Measurements from ENCODE around the gene SAMD15. TPM values are rescaled to one million over a fixed set of nuclear protein-coding genes. Genes with fewer than 3 reads are reported as not detected.

The SAMD15 gene
- total RNA-seq, 4 donors from 2014 or later = under 0.01 to 3.1 (median 0.55) TPM; not detected in 1

GRCh38 chr14:77375164-77375950, 1.8 kb upstream of the SAMD15 start:
- H3K4me1 ChIP-seq = no peaks in the 10 kb centered on the region
- intact Hi-C loops (cut with DNase I; ENCODE audit: low total_unique reads) = no loop called here
- H3K27ac ChIP-seq = no peak overlapping the region
- H3K9me3 ChIP-seq = no peaks in the 10 kb centered on the region
- no peak for DNase-seq
- no peaks in the 10 kb centered on the region for H3K36me3 ChIP-seq
- H3K4me3 ChIP-seq = no peak overlapping the region
- H3K27me3 ChIP-seq = no peaks in the 10 kb centered on the region
- TF ChIP-seq, protein P1, sequence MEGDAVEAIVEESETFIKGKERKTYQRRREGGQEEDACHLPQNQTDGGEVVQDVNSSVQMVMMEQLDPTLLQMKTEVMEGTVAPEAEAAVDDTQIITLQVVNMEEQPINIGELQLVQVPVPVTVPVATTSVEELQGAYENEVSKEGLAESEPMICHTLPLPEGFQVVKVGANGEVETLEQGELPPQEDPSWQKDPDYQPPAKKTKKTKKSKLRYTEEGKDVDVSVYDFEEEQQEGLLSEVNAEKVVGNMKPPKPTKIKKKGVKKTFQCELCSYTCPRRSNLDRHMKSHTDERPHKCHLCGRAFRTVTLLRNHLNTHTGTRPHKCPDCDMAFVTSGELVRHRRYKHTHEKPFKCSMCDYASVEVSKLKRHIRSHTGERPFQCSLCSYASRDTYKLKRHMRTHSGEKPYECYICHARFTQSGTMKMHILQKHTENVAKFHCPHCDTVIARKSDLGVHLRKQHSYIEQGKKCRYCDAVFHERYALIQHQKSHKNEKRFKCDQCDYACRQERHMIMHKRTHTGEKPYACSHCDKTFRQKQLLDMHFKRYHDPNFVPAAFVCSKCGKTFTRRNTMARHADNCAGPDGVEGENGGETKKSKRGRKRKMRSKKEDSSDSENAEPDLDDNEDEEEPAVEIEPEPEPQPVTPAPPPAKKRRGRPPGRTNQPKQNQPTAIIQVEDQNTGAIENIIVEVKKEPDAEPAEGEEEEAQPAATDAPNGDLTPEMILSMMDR (IDR thresholded peaks at IDR 0.05) = no peak
- no peak for TF ChIP-seq POLR2A (IDR thresholded peaks at IDR 0.05)

DNA sequence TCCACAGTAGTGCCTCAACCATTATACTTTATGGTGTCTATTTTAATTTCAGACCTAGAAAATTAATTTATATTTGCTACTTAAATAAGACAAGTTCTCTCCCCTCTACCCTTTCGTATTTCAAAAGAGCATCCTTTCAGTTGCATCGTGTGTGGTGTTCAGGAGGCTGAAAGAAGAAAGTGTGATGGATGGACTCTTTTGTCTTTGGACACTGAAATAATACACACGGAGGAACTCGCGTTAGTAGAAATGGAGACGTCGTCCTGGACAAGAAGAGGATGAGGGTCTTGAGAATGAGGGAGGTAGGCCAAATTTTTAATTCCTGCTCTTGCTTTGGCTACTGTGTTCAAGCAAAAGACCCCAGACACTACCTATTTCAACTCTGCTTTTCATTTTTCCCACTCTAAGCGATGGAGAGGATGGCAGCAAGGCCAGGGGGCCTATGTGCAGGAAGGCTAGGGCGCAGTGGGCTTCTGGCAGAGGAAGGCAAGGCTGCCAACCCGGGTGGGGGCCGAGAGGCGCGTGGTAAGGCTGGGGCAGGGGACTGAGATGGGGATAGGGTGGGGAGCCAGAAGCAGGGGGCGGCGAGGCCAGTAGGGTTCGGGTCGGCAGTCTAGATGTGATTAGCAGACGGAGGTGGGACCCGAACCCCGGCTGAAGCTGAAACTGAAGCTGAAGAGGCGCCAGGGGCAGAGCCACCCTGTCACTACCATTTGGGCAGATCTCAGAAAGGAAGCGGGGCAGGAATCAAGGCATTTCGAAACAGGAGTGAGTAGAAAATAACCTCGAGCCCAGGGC, 1.0 kb upstream of the SAMD15 start:
- H3K4me1 ChIP-seq = no peaks in the 10 kb centered on the region
- H3K9me3 ChIP-seq = no peaks in the 10 kb centered on the region
- H3K27me3 ChIP-seq = no peaks in the 10 kb centered on the region
- H3K4me3 ChIP-seq = peak overlapping the region; percentile 65 to 77
- no peak for TF ChIP-seq POLR2A (IDR thresholded peaks at IDR 0.05)
- TF ChIP-seq, protein P1 (IDR thresholded peaks at IDR 0.05) = no peak
- no peaks in the 10 kb centered on the region for H3K36me3 ChIP-seq
- H3K27ac ChIP-seq = peak overlapping the region; percentile 63 to 91
- peak; percentile 20 to 21 for DNase-seq
- intact Hi-C loops (cut with DNase I; ENCODE audit: low total_unique reads) = no loop called here

- Histone ChIP-seq H3K27ac (peak overlapping the region in 1 of 2 donors; percentile 91), H3K4me1 (no peaks in the 10 kb centered on the region), H3K36me3 (no peaks in the 10 kb centered on the region), H3K4me3 (peak overlapping the region; percentile 65 to 77), H3K27me3 (no peaks in the 10 kb centered on the region), H3K9me3 (no peaks in the 10 kb centered on the region)
- TF ChIP-seq, protein P1 (IDR thresholded peaks at IDR 0.05) = no peak
- no peak for TF ChIP-seq POLR2A (IDR thresholded peaks at IDR 0.05)
- no peak for DNase-seq
- intact Hi-C loops (cut with DNase I; ENCODE audit: low total_unique reads) = no loop called here
Measured at GRCh38 chr14:77377502-77377844, 294 bp downstream of the SAMD15 start.

DNA sequence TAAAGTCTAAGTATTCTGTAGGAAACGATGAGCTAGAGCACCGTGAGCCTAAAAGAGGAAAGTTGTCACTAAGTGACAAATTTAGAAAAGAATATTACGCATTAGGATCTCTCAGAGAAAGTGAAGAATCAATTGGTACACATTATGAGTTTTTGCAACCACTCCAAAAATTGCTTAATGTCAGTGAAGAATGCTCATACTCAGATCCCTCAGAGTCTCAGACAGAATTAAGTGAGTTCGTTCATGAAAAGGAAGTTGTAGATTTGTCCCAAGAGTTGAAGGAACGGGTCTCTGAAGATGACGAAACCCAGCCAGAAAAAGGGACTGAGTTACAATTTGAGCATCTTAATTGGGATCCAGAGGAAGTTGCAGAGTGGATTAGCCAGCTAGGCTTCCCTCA, 1.5 kb downstream of the SAMD15 start:
- H3K27me3 ChIP-seq = no peaks in the 10 kb centered on the region
- intact Hi-C loops (cut with DNase I; ENCODE audit: low total_unique reads) = no loop called here
- no peak for TF ChIP-seq POLR2A (IDR thresholded peaks at IDR 0.05)
- TF ChIP-seq, protein P1 (IDR thresholded peaks at IDR 0.05) = no peak
- no peak for DNase-seq
- H3K36me3 ChIP-seq = no peaks in the 10 kb centered on the region
- H3K4me1 ChIP-seq = no peaks in the 10 kb centered on the region
- no peaks in the 10 kb centered on the region for H3K9me3 ChIP-seq
- no peak overlapping the region for H3K27ac ChIP-seq
- H3K4me3 ChIP-seq = no peak overlapping the region

DNA sequence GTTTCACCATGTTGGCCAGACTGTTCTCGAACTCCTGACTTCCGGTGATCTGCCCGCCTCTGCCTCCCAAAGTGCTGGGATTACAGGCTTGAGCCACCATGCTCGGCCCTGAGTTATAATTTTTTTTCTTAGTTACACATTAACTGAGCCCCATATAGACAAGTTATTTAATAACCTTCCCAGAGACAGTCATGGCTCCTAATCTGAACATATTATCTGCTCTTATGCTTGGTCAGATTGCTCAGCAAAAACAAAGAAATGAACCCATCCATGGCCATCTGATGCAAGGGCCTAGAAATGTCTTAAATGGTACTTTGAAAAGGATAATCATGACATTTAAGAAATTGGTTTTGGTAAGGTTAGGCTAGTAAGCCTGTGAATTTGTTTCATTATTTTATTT, 13.0 kb downstream of the SAMD15 start:
- H3K4me3 ChIP-seq = no peak overlapping the region
- no peak for DNase-seq
- H3K27ac ChIP-seq = no peak overlapping the region
- no peaks in the 10 kb centered on the region for H3K36me3 ChIP-seq
- H3K4me1 ChIP-seq = no peaks in the 10 kb centered on the region
- H3K27me3 ChIP-seq = no peaks in the 10 kb centered on the region
- TF ChIP-seq, protein P1 (IDR thresholded peaks at IDR 0.05) = no peak
- intact Hi-C loops (cut with DNase I; ENCODE audit: low total_unique reads) = no loop called here
- H3K9me3 ChIP-seq = no peaks in the 10 kb centered on the region
